Medulla oblongata (tissue), 1 donor: ENCODE results near the gene PXMP4.

ENCODE experiments used
- DNase-seq: peaks from one replicate; pipeline ENCODE4 v3.0.0-alpha.2; 2015; ENCODE audit errors: extremely low spot score

Gene PXMP4

DNA sequence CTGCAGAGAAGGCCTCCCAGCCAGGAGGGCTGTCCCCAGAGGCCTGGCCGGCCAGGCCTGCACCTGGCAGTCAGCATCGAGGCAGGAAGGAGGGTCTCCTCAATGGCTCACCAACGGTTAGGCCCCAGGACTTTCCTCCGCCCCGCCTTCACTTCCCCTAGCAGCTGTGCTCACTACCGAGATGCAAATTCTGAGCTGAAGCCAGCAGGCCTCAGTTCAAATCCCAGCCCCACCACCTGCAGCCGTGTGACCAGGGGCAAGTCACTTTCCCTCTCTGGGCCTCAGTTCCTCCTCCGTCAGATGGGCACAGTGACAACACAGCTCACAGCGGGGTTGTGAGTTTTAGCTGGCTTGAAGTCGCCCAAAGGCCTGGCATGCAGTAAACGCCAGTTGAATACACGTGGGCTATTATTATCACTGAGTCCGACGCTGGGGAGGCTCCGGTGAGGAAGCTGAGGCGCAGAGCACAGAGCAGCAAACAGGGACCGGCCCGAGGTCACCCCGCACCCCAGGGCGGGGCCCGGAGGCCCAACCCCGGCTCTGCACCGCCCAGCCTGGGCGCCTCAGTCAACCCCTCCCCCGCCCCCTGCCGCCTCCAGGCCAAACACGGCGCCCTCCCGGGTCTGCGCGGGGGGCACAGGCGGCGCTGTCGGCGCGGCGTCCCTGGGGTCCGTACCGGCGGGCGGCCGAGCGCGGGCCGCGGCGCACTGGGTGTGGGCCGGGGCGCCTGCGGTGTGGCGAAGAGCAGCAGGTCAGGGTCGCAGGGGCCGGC, 34.6 kb downstream of the PXMP4 start:
- DNase-seq: no peak

DNA sequence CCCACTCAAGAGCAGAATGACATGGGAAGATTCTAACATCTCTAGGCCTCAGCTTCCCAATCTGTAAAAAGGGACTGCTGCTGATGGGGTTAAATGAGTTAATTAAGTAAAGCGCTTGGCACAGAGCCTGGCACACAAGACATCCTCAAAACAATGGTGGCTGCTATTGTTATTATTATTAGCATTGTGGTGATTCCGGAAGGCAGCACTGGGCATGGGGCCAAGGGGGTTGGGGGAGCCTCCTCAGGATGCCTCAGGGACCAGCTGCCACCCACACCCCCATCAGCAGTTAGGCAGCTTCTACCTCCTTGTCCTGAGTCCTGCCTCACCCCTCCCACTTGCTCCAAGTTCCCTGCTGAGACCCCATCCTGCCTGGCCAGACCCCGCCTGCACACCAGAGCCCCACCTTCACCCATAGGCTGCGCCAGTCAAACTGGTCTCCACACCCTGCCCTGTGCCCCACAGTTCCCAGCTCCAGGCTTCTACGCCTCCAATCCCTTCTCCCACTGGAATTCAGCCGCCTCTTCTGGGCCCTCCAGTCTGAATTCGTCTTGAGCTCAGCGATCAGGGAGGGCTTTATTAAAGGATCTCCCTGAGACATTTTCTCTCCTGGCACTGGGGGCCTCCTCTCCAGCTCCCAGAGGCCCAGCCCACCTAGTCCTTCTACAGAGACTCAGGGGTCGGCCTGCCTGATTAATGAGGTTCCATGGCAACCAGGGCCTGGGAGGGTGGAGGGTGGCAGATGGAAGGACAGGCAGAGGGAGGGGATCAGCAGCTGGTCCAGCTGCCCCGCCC, 35.4 kb downstream of the PXMP4 start:
- no peak for DNase-seq

DNA sequence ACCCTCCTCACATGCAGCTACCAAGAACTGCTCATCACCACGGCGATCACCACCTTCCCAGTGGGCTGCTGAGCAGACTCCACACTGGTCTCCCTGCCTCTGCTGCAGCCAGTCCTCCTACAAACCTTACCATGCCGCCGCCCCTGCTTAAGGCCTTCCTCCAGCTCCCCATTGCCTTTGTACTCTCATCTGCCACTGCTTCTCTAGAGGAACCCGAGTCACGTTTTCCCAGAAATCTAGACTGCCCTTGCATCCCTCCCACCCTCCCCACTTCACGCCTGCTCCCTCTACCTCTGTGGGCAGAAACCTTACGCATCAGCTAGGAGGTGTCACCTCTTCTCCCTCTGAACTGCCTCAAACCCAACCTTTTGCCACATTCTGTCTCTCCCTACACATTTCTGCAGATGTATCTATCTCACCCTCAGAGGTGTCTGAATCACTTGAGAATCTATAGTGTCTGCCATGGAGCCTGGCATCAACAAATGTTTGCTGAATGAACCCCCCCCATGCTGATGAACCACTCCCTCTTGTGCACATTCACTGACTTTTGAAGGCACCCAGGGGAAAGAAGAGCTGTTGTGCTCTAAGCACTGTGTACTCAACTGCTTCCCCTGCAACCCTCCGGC, 38.3 kb downstream of the PXMP4 start:
- no peak for DNase-seq

DNA sequence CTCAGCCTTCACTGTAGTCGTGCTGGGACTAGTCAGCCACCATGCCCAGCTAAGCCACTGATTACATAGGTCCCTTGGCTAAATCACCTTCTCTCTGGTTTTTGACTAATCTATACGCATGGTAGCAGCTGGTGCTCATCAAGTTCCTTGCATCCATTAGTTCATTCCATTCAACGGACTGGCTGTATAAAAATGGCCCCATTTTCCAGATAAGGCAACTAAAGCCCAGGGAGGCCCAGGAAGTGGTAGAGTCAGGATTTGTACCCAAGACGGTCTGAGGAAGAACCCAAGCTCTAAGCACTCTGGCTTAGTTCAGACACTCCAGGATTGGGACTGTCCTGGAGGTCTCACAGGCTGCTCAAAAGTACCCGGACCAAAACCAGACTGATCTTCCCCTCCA, 38.8 kb downstream of the PXMP4 start:
- no peak for DNase-seq

DNA sequence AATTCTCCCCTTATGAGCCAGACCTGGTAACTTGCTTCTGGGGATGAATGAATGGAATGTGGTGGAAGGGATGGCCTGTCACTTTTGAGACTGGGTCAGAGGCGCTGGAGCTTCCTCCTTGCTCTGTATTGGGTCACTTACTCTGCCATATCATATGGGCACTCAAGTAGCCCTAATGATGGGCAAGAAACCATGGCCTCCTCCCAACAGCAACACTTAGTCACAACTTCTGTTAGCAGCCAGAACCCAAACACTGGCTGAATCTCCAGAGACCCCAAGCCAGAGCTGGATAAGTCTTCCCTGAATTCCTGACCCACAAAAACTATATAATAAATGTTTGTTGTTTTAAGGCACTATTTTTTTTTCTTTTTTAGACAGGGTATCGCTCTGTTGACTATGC, 39.4 kb downstream of the PXMP4 start:
- no peak for DNase-seq

DNA sequence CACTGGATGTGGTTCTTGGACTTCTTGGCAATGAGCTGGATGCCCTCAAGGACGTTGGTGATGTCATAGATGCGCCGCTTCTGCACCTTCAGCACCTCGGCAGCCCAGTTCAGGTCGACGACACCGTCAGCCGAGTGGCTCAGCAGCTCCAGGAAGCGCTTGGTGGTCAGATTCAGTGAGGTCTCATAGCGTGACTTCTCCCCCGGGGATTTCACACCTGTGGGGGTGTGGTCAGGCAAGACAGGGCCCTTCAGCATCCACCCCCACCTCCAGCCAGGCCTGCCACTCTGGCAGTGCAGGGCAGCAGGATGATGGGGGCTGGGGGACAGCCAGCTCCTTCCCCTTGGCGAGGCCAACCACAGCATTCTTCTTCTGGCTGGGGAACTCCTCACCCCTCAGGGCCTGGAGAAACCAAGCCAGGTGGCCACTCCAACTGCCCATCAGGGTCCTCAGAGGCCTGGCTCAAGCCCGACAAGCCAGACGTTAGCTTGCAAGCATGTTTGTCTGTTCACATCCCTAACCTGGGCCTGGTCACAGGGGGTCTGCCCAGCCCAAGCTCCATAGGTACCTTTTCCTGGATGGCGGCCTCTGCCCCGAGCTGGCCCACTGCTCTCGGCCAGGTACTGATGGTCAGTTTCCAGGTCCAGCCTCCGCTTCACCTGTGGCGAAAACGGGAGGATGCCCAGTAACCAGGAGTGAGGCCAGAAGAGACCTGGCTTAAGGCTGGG, 40.2 kb downstream of the PXMP4 start:
- no peak for DNase-seq

DNA sequence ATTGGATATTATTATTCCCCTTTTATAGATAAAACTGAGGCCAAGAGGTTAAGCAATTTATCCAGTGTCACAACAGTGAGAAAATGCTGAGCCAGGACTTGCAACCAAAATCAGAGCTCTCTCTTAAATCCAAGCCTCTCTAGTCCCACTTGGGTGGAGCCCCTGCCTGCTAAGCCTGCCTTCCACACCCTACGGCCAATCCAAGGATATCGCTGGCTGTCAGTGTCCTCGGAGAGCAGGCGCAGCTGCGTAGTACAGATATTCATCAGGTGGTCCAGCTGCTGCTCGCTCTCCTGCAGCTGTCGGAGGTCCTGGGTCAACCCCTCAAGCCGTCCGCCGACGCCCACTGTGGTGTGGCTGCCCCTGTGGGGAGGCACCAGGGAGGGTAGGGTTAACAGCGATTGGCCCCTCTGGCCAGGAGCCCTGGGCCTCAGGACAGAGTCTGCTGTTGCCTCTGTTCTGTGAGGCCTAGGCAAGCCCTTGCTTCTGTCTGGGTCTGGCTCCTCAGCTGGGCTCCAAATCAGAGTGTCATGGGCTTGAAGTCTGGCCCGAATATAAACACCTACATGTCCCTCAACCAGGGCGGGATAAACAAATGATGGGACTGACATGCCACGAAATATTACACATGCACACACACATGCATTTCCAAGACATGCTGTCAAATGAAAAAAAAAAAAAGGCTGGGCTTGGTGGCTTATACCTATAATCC, 42.0 kb downstream of the PXMP4 start:
- no peak for DNase-seq

DNA sequence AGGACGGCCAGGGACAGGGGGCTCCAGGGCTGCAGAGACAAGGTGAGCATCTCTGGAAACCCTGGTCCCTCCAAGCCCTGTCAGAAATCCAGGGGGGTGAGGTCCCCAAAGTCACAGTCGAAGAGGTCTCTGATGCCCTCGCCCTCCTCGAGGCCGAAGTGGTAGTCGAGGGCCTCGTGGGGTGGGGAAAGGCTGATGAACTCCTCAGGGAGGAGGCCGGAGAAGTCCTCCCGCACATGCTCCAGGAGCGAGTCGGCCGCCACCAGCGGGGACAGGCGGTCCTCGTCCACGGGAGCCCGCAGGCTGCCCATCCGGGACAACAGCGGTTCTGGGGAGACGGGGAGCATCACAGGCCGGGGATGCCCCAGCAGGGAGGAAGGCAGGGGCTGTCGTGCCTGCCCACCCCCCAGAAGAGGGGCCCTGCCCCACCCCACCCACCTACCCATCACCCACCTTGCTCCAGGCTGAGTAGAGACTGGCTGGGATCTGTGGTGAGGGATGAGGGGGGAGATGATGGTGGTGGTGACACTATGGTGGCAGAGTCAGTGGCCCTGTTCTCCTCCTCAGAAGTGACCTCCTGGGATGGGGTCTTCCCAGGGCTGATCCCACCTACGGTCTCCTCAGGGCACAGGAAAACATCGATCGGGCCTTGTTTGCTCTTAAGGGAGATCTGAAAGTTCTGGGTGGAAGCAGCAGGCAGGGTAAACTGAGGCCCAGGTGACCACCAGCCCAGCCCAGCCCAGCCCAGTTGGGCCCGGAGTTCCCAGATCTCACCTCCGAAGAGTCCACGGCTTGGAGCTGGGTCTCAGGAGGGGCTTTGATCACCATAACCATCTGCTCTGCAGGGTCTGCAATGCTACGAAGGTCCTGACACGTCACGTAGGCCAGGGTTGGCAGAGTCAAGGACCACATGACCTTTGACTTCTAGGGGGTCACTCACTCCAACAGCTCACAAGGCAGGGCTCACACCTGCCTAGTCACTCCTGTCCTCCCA, 43.2 kb downstream of the PXMP4 start:
- DNase-seq: no peak

DNA sequence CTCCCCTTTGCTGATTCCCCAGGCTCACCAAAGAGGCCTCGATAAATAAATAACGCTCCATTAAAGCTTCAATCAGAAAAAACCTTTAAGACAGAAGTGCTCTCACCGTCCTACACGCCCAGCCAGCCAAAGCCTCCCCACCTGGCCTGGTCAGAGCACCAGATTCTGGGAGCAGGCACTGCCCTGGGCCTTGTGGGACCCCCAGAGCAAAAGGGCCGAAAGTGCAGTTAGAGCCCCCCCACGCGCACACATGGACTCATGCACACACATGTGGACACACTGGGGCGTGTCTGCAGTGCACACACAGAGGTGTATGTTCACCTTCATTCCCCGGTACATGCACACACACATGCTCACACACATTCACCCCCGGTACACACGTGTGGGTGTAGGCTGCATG, 44.0 kb downstream of the PXMP4 start:
- no peak for DNase-seq

DNA sequence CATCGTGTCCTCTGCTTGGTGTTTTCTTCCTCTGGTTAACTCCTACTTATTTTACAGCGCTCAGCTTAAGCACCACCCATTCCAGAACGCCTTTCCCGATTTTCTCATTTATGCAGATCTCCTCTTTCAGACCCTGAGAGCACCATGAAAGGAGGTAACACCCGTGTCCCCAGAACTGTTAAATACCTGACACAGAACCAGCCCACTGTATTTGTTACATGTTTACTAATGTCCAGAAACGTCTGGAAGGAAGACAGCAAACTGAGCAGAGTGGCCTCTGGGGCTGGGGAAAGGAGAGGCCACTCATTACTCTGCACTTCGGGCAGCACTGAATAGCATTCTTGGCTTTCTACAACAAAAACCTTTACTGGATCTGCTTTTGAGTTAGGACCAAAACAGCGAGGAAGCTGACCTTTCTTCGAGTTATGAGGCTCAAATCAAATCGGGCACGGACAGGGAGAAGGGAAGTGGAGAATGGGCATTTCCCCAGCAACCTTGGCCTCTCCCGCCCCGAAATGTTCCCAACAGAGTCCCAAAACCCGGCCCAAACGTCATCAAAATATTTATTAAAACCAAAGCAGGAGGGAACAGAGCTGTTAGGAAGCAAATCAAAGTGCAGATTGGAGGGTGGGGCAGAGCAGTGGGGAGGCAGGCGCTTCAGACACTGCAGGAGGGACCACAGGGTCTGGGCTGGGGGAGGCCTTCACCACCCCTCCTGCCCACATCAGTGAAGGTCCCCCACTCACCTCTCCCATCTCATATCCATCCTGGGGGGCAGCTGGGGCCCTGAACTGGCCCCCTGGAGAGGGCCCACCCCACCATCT, 44.8 kb downstream of the PXMP4 start:
- no peak for DNase-seq

DNA sequence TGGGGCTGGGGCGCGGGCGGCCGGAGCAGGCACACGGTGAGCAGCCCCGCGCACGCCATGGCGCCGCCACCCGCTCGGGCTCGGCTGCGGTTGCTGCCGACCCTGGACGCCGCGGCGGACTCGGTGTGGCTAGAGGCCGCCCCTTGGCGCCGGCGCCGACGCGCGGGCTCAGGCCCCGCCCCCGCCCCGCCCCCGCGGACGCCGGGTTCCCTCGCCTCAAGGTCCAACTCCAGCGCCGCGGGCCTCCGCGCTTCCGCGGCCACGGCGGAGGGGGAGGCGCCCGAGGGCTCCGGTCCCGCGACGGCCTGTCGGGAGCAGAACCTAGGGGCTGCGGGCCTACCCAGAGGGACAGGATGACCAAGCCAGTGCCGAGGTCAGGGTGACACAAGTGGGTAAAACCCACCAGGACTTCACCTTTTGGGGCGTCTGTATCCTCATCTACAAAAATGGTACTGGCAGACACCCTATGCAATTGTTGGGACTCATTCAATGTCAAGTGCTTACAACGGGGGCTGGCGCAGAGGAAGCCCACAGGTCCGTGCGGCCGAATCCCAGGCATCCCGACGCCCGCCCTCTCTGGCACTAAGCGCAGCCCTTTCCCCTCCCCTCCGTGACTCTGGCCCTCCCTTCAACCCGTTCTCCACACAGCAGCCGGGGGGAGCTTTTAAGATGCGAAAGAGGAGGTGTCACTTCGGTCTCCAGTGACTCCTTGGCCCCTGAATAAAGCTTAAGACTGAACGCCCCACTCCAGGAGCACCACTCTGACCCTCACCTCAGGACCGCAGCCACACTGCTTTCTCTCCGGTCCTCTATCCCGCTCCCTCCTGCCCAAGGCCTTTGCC, 45.6 kb downstream of the PXMP4 start, which contains the start of gene NECAB3:
Gene NECAB3 (minus strand): TSS at position 135 of the 842 bp plus-strand sequence. CDS start 76 bp downstream, at position 59.
- peak; percentile 83 for DNase-seq

DNA sequence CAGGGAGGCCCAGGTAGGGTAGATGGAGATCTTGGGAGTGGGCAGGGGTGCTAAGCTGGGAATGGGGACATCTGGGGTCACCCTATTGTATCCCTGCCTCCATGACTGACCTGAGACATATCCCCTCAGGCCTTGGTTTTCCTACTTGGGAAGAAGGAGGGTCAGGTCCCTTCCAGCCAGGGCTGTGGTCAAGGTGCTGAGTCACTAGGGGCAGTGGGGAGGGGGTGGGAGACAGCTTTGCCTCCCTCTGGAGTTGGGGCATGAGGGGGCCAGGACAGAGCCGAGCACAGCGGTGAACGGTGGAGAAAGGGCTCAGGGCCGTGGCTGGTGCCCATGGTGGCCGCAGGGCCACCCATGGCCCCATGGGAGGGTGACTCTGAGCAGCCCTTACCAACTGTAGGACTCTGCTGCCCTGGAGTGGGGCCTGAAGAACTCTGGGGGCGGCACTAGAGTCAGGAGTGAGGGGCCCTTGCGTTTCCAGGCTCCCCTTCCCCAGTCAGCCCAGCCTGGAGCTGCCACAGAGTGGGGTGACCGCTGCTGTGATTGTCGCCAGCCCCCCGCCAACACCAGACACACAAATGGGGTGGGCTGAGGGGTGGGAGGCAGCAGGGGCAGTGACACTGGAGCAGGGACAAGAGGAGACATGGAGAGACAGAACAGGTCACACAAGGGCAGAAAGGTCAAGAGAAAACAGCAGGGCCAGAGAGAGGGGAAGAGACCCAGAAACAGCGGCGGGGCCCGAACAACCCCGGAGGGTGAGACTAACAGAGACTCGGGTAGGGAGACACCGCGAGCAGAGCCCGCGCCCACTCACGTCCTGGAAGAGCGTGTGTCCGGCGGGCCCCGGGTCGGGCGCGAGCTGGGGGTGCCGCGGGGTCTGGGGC, 46.5 kb downstream of the PXMP4 start:
- no peak for DNase-seq

DNA sequence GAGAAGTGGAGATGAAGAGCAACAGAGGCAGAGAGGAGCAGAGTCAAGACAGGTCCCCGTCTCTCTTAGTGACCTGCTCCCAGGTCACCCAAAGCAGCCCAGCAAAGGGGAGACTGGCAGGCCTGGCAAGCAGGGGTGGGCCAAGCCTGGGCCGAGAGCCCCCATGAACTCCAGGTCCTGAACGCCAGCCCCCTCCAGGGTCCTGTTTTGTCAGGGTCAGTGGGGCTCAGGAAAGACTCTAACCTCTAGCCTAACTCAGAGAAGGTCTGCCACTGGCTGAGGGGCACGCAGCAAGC, 47.0 kb downstream of the PXMP4 start:
- no peak for DNase-seq

DNA sequence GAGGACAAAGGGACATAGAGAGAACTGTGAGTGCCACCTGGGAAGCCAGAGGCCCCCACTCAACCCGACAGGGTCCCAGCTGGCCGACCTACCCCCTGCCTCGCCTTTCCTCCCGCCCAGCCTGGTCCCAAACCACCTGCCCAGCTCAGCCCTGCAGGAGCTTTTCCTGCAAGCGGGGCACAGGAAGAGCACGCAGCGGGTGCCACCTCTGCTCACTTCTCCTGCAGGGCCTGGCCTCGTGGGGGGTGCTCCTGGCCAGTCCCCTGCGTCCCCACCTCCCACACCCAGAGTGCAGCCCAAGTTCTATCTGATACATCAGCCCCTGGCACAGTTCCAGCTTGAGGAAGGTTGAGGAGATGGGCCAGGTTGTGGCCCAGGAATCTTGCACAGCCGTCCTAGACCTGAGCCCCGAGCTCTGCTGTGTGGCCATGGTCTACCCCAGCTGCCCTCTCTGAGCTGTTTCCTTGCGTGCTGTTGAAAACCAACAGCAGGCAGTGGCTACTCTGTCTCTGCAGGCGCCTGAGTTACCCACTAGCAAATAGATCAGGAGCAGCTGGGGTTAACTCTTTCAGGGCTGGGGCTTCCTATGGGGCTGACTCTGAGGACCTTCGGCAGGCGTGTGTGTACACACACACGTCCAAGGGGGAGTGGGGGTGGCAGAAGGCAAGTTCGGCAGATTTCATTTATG, 47.5 kb downstream of the PXMP4 start:
- DNase-seq: no peak

DNA sequence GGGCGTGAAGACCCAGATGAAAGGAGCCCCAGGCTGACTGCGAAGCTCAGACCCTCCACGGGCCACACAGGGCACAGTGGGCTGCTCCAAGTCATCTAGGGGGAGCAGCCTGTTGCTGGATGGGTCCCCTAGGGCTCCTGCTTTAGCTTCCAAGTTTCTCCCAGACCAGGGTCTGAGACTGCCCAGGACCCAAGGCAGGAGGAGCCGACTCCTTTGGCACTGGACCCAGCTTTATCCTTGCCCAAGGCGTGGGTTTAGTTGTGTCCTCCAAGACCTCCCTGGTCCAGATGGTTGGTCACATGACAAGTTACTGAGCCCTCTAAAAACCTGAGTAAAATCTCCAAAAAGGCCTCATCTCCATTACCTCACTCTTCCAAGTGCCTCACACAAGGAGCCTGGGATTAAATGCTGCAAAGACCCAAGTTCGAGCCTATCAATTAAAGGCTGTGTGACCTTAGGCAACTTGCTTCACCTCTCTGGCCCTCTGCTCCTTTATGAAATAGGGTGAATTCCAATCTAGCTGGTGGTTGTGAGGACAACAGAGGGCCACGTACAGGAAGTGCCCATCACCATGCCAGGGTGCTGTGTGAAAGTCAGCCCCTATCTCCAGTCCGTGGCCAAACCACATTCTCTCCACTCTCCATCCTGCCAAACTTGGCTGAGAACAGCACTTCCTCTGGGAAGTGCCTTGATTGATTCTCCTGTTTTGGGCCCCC, 48.4 kb downstream of the PXMP4 start:
- DNase-seq: no peak
